Left colon (tissue), 2 donors: Measurements from ENCODE around the gene PIEZO1. TPM values are rescaled to one million over a fixed set of nuclear protein-coding genes. Genes with fewer than 3 reads are reported as not detected.
A peak's percentile ranks its signal among the peaks of the same experiment; 100 is the strongest.

ENCODE experiments used
- ATAC-seq: fragments of 200-7000 bp; cut with Tn5 transposase; one replicate; pipeline ENCODE4 v1.9.1; 2020; ENCODE audit warnings: mild to moderate bottlenecking, moderate library complexity
- DNase-seq, 2 donors: peaks; one replicate each; pipeline ENCODE4 v3.0.0-alpha.2; 2020
- intact Hi-C, 2 donors: fragments of 100-400 bp; cut with DNase I in 1 of 2; cut with micrococcal nuclease in 1 of 2; formaldehyde crosslinking; loops; one replicate each; pipeline versions ENCODE4 v1.11.2 to v1.14.0; 2022; cut with DNase I, micrococcal nuclease
- total RNA-seq, 2 donors: library from RNA; stranded (reverse); fragmentation: NEBNext Ultra II Directional; extraction: Animal tissue kit (Norgen Biotek cat#: 25700); gene quantifications; one replicate each; pipeline ENCODE4 v1.2.1, GENCODE V29; 2021
- donor health status: DM: no; HTN: no; CAD: no.
- donor health status: DM: yes; HTN: yes; CAD: no.

Gene PIEZO1
- total RNA-seq, 2 donors from 2014 or later = 118 to 146 TPM

GRCh38 chr16:88693420-88694177, 91.4 kb downstream of the PIEZO1 start:
- intact Hi-C loops = no loop called here
- DNase-seq = no peak
- no peak for ATAC-seq

- no peak for ATAC-seq
- DNase-seq = no peak
- intact Hi-C loops = no loop called here
Observed at GRCh38 chr16:88692861-88693260, 92.2 kb downstream of the PIEZO1 start.

DNA sequence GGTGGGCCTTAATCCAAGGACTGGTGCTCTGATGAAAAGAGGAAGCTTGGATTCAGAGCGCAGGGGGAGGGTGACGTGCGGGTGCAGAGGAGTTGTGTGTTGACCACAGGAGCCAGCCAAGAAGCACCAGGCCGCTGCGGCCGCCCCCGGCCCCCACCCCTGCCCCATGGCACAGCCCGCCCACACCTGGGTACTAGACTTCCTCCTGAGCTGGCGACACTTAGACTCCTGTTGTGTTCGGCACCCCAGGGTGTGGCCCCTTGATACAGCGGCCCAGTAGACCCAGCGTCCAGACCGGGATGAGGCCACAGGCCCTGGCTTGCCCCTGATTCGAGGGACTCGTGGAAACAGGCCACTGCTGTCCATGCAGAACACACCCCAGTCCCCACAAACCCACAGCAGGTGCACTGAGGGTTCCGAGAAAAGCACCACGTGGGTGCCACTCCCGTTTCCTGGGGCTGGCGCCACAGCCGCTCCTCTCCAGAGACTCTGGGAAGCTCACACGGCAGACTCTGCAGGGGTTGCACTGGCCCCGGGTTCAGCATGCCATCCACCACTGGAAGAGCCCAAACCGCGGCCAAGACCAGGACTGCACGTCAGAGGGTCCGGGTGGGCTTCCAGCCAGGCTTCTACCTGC, 93.0 kb downstream of the PIEZO1 start:
- DNase-seq (peak; percentile 58 to 61), ATAC-seq (peak; percentile 52)
- intact Hi-C loops = no loop called here

GRCh38 chr16:88691129-88691813, 93.7 kb downstream of the PIEZO1 start:
- intact Hi-C loops = no loop called here
- no peak for DNase-seq
- ATAC-seq = no peak

GRCh38 chr16:88690341-88691128, 94.5 kb downstream of the PIEZO1 start:
- DNase-seq (no peak), ATAC-seq (no peak)
- intact Hi-C loops = no loop called here

GRCh38 chr16:88688013-88688778, 96.8 kb downstream of the PIEZO1 start:
- intact Hi-C loops = no loop called here
- DNase-seq = no peak
- ATAC-seq = peak; percentile 31

DNA sequence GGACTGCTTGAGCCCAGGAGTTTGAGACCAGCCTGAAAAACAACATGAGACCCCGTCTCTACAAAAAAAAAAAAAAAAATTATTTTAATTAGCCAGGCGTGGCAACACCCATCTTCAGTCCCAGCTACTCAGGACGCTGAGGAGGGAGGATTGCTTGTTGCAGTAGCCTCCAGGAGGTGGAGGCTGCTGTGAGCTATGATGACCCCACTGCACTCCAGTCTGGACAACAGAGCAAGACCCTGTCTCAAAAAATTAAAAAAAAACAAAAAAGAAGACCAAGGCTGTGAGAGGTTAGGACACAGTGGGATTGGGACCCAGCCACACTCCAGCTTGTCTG, 97.4 kb downstream of the PIEZO1 start:
- ATAC-seq = no peak
- intact Hi-C loops = no loop called here
- DNase-seq = no peak

- intact Hi-C loops = no loop called here
- DNase-seq = no peak
- no peak for ATAC-seq
Observed at GRCh38 chr16:88687254-88687576, 97.8 kb downstream of the PIEZO1 start.

GRCh38 chr16:88686439-88687253, 98.4 kb downstream of the PIEZO1 start, which contains the start of gene SNAI3:
TSS of gene SNAI3 (minus strand) at chr16:88686507. CDS start at chr16:88686406, 101 bp downstream.
- peak; percentile 85 to 94 for DNase-seq
- intact Hi-C loops = no loop called here
- peak; percentile 94 for ATAC-seq

DNA sequence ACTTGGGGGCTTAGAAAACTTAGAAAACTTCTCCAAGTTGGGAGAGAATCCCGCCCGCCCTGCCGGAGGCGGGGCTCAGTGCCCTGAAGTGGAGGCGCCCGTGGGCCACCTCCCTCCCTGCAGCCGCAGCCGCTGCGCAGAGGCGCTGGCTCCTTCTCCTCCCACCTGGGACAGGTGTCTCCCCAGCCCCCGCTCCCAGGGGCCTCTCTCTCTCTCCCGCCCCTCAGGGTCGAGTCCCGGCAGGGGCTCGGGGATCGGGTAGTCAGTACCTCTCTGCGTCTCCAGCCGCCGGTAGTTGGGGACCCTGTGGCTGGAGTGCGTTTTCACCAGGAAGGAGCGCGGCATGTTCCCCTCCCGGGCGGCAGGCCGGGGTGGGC, 99.0 kb downstream of the PIEZO1 start:
- ATAC-seq (peak; percentile 53), DNase-seq (peak in 1 of 2 donors; percentile 66)
- intact Hi-C loops = no loop called here

DNA sequence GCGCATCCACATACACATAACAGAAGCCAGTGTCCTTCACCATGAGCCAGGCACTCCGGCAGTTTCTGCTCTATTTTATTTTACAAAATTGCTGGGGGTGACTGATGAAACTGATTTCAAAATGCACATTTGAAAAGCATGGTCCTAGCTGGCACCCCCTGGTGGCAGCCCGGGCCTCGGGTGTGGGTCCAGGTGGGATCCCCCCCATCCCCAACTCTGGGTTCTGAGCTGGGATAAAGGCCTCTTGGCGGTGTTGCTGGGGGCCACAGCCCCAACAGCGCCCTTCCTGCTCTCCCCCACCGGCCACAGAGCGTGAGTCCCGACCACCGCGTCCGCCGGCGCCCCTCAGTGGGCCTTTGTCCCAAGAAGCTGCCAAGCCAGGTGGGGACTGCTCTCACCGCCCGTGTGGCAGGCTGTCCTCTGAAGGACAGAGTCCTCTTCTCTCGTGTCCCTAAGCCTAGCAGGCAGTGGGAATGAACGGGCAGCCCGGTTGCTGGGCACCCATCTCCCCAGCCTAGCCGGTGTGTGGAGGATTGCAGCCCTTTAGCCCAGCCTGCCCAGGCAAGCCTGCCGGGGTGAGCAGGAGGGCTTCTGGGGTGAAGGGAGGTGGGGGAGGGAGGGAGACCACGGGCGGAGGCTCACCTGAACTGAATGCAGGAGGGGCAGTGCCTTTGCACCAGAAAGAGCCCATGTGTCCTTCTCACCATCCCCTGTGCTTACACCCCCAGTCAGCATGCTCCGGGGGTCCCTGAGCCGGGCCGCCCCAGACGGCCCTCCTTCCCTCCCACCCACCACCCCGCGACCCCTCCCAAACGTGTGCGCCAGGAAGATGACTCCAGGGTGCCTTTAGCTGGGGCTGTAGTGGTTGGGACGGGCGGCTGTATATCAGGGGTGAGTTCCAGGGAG, 99.6 kb downstream of the PIEZO1 start:
- ATAC-seq (no peak), DNase-seq (no peak)
- intact Hi-C loops = no loop called here

GRCh38 chr16:88684569-88685155, 100.4 kb downstream of the PIEZO1 start:
- DNase-seq (no peak), ATAC-seq (no peak)
- intact Hi-C loops = no loop called here

GRCh38 chr16:88681709-88682451, 103.1 kb downstream of the PIEZO1 start:
- DNase-seq = peak; percentile 69 to 74
- ATAC-seq = no peak

GRCh38 chr16:88681084-88681680, 103.8 kb downstream of the PIEZO1 start:
- DNase-seq (peak; percentile 70 to 83), ATAC-seq (peak; percentile 77)
- intact Hi-C loops = no loop called here

More at GRCh38 chr16:88681709-88682451, 103.1 kb downstream of the PIEZO1 start:
- intact Hi-C loops = no loop called here

DNA sequence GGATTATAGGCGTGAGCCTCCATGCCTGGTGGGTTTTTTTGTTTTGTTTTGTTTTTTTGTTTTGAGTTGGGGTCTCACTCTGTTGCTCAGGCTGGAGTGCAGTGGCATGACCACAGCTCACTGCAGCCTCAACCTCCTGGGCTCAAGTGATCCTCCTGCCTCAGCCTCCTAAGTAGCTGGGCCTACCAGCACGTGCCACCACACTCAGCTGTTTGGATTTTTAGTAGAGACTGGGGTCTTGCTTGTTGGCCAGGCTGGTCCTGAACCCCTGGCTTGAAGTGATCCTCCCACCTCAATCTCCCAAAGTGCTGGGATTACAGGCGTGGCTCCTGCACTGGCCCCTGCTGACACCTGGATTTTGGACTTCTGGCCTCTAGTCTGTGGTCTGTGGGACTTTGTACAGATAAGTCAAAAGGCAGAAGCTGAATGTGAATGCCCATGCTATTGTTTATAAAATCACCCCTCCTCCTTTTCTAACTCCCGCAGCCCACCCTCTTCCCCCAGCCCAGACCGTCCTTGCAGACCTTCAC, 104.4 kb downstream of the PIEZO1 start:
- ATAC-seq (no peak), DNase-seq (no peak)
- intact Hi-C loops = no loop called here
